Gastroesophageal sphincter (tissue), 3 donors: ENCODE measurements around the gene ARHGAP9.

ENCODE experiments used
- EP300 ChIP-seq: sonication (generic); formaldehyde crosslinking; IDR thresholded peaks from one replicate; pipeline ENCODE4 v1.6.1; 2017; ENCODE audit warnings: antibody characterized with exemption, mild to moderate bottlenecking
- POLR2A ChIP-seq, 2 donors: fragments of 450-650 bp; IDR thresholded peaks; one replicate each; pipeline ENCODE4 v1.6.1; 2017; ENCODE audit warnings: antibody characterized with exemption in 2 of 2, mild to moderate bottlenecking in 2 of 2, moderate library complexity in 1 of 2
- POLR2AphosphoS5 ChIP-seq: sonication (generic); formaldehyde crosslinking; IDR thresholded peaks from one replicate; pipeline ENCODE4 v1.6.1; 2017; ENCODE audit warnings: antibody characterized with exemption
- TF ChIP-seq, protein P1 (sequence below), 4 experiments: fragments of 200-600 bp in 2 of 4; fragments of 450-650 bp in 2 of 4; sonication (generic) in 1 of 4; IDR thresholded peaks; one replicate each; pipeline ENCODE4 v1.5.1; 2017 to 2019; ENCODE audit warnings: antibody characterized with exemption in 4 of 4, mild to moderate bottlenecking in 2 of 4, moderate library complexity in 2 of 4

DNA sequence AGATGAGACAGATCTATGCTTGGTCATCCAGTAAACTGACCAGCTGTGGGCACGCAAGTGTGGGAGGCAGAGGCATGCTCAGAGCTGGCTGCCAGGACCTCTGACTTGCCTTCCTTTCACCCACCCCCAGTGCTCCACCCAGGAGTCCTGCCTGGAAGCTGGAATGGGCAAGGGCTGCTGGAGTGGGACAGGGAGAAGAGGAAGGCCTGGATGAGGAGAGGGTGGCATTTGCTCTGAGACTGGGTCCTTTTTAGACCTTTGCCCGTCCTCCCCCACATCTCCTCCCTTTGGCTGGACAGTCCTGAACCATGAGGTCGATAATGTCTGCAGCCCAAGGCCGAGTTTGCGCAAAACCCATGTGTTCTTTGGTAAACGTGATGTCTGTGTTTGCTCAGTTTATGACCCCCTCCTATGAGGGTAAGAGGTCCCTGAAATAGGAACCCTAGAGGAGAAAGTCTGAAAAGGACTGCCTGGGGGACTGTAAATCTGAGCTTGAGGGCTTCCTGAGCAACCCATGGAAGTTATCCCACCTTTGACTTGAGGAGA, 28.4 kb downstream of the ARHGAP9 start:
- TF ChIP-seq POLR2A (IDR thresholded peaks at IDR 0.05) = no peak
- TF ChIP-seq, protein P1, sequence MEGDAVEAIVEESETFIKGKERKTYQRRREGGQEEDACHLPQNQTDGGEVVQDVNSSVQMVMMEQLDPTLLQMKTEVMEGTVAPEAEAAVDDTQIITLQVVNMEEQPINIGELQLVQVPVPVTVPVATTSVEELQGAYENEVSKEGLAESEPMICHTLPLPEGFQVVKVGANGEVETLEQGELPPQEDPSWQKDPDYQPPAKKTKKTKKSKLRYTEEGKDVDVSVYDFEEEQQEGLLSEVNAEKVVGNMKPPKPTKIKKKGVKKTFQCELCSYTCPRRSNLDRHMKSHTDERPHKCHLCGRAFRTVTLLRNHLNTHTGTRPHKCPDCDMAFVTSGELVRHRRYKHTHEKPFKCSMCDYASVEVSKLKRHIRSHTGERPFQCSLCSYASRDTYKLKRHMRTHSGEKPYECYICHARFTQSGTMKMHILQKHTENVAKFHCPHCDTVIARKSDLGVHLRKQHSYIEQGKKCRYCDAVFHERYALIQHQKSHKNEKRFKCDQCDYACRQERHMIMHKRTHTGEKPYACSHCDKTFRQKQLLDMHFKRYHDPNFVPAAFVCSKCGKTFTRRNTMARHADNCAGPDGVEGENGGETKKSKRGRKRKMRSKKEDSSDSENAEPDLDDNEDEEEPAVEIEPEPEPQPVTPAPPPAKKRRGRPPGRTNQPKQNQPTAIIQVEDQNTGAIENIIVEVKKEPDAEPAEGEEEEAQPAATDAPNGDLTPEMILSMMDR (IDR thresholded peaks at IDR 0.05) = no peak
- TF ChIP-seq EP300 = no peak
- TF ChIP-seq POLR2AphosphoS5 = no peak
